LNCaP clone FGC (cell line): ENCODE measurements around the gene POU2F2.

Source experiments
- DNase-seq: peaks from one replicate; pipeline ENCODE4 v3.0.0-alpha.2; 2011; ENCODE audit warnings: low read depth
- H3K4me3 ChIP-seq: 2 replicates; pipeline ENCODE4 v1.5.1; 2011; ENCODE audit warnings: mild to moderate bottlenecking, low read depth, low read length, control low read depth
- TF ChIP-seq, protein P1 (sequence below): IDR thresholded peaks from 2 replicates; pipeline ENCODE4 v1.5.1; 2012; ENCODE audit warnings: mild to moderate bottlenecking; ENCODE audit not compliant: control insufficient read depth, insufficient read depth; ENCODE audit errors: extremely low read depth

POU2F2 gene

DNA sequence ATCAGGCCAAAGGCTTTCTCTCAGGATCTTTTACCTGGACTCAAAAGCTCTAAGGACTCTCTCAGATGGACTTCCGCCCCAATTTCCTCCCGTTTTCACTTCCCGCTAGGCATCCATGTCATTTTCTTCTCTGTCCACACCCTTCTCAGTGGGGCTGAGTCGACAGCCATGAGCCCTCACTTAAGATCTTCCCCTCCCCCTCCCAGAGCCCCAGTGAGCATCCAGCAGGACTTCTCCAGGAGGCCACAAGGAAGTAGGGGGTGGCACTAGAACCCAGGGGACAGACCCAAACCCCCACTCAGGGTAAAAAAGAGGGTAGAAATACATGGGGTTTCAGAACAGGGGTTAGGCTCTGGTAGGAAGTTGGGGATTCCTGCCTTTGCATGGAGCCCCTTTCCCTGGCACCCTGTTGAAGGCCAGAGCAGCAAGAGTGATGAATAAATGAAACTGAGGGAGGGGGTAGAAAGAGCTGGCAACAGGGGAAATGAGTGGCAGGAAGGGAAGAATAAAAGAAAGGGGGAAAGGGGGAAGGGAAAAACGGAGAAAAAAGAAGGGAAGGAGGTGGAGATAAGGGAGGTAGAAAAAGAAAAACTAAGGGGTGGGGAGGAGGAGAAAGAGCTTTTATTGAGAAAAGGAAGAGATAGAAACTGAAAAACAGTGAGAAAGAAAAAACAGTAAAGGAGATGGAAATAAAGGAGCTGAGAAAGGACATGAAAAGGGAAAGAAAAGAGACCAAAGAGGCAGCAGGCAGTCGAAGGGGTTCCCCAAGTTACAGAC lies 42.9 kb upstream of the POU2F2 start:
- no peak for DNase-seq
- H3K4me3 ChIP-seq: no peak overlapping the region
- TF ChIP-seq, protein P1, sequence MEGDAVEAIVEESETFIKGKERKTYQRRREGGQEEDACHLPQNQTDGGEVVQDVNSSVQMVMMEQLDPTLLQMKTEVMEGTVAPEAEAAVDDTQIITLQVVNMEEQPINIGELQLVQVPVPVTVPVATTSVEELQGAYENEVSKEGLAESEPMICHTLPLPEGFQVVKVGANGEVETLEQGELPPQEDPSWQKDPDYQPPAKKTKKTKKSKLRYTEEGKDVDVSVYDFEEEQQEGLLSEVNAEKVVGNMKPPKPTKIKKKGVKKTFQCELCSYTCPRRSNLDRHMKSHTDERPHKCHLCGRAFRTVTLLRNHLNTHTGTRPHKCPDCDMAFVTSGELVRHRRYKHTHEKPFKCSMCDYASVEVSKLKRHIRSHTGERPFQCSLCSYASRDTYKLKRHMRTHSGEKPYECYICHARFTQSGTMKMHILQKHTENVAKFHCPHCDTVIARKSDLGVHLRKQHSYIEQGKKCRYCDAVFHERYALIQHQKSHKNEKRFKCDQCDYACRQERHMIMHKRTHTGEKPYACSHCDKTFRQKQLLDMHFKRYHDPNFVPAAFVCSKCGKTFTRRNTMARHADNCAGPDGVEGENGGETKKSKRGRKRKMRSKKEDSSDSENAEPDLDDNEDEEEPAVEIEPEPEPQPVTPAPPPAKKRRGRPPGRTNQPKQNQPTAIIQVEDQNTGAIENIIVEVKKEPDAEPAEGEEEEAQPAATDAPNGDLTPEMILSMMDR: no peak

DNA sequence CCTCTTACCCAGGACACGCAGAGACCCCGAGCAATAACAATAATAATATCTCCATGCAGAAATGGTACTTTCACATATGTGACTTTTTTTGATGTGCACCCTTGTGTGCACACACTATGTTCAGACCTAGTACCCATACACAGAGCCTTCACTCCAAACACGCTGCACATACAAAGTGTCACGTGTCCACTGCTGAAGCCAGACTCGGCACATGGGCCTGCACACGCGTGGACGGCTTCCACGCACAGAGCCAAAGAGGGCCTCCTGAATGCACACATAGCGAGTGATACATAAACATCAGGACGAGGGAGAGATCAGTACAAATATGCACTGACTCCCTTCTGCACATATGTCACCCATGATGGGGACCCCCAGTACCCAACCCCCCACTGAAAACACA lies 41.9 kb upstream of the POU2F2 start:
- H3K4me3 ChIP-seq: no peak overlapping the region
- TF ChIP-seq, protein P1: no peak
- DNase-seq: no peak

DNA sequence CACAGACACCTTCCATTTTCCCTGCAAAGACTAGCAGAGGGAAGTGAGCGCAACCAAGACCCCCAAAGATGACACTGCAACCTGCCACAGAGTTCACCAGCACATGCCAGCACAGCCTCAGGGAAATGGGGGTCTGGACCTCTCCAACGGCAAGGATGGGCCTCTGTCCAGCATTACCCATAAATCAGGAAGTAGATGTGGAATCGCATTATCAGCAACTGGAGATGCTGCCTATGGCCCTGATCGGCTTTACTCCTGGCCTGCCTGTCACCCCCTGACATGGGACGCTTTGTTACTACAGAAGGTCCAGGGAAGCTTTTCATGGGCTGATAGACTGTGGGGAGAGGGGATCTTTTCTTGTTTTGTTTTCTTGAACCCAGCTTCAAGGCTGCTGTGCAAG lies 41.4 kb upstream of the POU2F2 start:
- no peak for DNase-seq
- no peak overlapping the region for H3K4me3 ChIP-seq
- TF ChIP-seq, protein P1: no peak

DNA sequence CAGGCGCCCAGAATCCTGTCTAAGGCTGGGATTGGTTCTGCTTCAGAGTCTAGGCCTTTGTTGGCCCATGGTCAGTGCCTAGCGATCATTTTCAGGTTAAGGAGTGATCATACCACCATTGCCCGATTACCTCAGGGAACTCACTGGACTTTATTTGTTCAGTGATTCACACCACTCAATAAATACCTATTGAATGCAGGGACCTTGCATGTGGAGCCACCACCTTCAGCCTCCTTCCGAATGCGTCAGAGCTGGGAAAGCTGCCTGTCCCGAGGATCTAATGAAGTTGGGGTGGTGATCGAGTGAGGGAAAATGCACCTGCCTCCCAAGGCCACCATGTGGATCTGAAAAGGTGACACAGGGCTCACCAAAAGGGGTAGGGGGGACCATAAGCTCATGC lies 40.0 kb upstream of the POU2F2 start:
- DNase-seq: no peak
- TF ChIP-seq, protein P1: no peak
- no peak overlapping the region for H3K4me3 ChIP-seq

DNA sequence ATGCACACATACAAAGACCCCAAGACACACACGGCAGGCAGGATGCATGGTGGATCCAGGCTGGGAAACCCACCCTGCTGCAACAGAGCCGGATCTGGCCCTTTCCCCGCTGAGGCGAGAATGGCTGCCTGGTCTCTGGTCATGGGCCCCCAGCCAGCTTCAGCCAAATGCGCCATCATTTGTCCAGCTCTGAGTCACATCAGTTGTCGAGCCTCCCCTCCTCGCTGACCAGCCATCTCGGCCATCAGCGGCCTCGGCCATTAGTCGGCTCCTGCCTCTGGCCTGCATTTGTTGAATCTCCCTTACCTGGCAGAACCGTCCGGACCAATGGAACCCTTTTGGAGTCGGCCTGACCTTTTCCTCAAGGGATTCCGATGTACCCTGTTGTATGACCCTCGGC lies 38.5 kb upstream of the POU2F2 start:
- H3K4me3 ChIP-seq: no peak overlapping the region
- no peak for DNase-seq
- TF ChIP-seq, protein P1: no peak

DNA sequence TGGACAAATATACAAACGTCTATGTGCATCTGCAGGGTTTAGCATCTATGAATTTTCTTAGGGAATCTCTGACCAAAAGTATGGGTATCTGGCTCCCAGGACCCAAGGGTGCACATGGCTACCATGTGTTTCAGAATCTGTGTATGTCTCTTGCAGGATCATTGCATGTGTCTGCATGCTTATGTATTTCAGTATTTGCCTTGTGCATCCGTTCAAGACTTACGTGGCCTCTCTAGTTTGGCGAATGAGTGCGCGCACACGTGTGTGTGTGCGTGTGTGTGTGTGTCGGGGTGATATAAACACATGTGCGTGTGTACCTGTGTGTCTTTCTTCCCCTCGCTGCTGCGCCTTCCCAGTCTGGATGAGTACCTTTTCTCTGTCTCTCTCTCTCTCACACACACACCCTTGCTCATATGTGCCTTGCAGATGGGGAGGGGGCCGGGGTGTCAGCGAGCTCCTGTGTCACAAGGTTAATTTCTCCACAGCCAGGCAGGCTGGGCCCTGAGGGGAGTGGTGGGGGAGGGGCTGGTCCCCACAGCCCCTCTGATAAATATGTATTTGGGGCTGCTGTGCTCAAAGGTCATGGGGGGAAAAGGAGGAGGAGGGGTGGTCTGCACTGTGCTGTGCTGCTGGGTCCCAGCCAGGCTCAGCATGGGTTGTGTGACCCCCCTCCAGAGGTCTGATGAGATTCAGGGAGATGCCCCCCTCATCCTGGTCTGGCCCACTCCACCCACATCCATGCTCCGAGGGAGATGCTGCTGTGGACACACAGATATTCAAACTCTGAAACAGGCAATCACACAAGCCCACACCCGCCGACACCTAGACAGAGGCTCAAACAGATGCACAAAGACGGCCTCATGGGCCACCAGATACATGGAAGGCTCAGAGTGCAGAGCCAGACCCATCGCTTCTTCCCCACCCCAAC lies 37.5 kb upstream of the POU2F2 start:
- no peak overlapping the region for H3K4me3 ChIP-seq
- no peak for DNase-seq
- TF ChIP-seq, protein P1: no peak

DNA sequence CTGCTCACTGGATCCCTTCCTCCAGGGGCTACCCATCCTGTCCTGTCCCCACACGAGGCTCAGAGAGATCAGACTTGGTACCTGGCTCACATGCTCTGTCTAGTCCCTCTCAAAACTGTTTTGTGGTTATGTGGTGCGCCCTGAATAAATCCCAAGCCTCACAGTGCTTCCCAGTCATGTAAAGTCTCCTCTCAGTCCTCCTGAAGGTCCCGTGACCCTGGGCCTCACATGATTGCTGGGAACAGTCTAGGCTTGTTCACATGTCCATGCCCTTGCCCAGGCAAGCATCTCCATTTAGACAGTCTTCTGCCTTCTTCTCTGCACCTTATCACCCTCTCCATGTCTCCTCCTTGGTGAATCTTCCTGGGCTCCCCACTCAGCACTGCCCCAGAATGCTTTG lies 36.0 kb upstream of the POU2F2 start:
- no peak overlapping the region for H3K4me3 ChIP-seq
- TF ChIP-seq, protein P1: no peak
- DNase-seq: no peak
